ENCODE data around the gene PITX2. TPM values are rescaled to one million over a fixed set of nuclear protein-coding genes. Genes with fewer than 3 reads are reported as not detected.

The PITX2 gene
- total RNA-seq, 1 experiment from 2014 or later: 13.5 TPM

DNA sequence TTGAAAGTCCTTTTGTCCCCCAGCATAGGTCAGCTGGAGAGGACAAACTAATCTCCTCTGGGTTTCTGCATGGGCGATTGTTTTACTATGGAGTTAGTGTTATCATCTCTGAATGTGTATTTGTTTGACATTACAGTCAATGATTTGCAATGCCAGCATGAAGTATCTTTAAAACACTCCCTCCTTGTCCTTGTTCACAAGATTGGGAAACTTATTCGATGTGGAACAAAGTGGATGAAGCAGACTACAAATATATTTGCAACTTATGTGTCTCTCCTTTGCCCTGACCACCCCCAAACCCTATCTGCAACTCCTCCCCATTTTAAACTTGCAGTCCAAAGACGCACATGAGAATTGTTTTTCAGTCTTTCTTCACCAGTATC is 1.5 kb upstream of the PITX2 start:
- DNase-seq (ENCODE audit: low spot score): no peak

DNA sequence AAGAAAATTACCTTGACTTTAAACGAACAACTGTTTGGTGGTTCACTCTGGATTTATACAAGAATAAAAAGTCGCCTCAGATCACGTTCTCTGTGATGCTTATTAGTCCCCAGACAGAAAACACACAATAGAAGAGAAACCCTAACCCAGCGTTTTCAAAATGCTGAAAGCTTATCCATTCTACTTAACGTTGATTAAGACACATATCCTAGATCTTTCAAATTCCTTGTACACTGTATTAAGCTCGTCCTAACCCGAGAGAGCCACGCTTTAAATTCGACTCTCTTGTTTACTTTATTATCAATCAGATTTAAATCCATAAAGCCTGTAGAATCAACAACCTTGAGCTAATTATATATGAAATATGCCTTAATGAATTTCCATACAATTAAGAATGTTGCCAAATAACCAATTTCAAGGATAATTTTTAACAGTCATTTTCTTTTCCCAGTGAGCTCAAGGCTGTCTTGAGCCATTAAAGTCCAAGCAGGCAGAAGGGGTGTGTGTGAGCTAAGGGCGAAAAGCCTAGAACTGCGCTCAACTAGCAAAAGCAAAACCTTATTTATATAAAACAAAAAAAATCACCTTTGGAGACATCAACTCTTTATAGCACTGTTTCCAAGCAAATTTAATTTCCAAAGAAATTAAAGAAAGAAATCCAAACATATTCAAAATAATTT is 981 bp upstream of the PITX2 start:
- no peak for DNase-seq (ENCODE audit: low spot score)

DNA sequence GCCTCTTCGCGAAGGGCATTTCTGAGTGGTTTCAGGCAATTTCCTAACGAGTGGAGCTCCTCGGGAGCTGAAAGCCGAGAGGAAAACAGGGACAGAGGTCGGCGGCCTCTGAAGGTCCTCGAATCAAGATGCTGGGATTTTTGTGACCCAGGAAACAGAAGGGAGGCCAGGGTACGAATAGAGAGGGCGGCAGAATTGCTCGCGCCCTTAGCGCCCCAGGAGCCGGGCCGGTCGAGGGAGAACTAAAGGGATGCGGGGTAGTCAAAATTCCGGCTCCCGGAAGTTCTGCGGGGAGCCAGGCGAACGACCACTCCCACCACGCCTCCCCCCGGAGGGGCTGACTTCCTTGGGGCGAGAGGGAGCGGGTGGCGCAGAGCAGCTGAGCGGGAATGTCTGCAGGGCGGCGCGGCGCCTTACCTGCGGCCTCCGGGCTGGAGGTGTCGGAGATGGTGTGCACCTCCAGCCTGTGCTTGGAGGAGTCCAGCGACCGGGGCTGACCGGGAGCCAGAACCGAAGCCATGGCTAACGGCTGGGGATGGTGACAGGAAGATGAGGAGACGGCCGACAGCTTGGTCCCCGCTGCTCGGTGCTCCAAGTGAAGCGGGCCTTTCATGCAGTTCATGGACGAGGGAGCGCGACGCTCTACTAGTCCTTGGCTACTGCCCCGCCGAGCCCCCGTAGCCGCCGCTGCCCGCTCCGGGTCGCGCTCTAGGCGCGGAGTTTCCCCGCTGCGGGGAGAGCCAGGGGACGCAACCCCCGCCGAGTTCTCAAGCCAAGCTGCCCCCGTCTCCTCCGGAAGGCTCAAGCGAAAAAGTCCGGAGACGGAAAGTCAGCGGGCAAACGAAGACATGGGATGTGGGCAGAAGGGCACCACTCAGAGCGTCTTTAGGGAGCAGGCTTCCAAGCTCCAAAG is 782 bp downstream of the PITX2 start:
- DNase-seq (ENCODE audit: low spot score): no peak

DNA sequence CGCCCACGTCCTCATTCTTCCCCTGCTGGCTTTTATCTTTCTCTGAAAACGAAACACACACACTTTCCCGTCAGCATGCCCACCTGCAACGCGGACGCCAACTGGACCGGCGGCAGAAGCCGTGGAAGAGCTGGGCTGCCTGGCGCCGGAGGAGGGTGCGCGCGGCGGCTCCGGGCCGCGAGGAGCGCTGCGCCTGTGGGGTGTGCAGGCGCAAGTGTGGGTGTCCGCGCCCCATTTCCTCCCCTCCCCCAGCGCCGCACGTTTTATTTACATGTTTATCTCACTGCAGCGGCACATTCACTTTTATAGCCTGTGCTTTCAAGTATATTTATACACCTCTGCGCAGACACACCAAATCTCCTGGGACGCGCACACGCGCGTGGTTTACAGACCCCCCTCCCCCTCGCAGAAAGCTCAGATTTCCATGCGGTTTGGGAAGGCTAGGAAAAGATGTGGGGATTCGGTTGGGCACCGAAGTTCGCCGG is 1.5 kb downstream of the PITX2 start:
- no peak for DNase-seq (ENCODE audit: low spot score)

DNA sequence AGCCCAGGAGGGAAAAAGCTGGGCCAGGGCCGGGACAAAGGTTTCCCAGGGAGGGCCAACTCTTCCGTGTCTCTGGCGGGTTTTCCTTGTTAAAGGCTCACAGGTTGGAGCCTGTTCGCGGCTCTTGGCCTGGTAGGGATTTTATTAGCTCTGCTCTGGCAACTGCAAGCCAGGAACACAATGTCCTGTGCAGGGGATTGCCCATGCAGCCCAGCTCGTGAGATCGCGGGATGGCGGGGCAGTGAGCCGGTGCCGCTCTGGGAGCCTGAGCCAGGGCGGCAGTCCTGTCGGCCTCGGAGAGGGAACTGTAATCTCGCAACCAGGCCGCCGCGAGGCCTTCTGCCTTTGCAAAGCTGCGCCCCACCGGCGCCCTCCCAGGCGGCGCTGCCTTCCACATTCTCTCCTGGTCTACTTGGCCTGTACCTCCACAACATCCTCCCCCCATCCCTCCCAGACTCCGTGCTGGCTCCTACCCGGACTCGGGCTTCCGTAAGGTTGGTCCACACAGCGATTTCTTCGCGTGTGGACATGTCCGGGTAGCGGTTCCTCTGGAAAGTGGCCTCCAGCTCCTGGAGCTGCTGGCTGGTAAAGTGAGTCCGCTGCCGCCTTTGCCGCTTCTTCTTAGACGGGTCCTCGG is 2.1 kb downstream of the PITX2 start:
- DNase-seq (ENCODE audit: low spot score): no peak

DNA sequence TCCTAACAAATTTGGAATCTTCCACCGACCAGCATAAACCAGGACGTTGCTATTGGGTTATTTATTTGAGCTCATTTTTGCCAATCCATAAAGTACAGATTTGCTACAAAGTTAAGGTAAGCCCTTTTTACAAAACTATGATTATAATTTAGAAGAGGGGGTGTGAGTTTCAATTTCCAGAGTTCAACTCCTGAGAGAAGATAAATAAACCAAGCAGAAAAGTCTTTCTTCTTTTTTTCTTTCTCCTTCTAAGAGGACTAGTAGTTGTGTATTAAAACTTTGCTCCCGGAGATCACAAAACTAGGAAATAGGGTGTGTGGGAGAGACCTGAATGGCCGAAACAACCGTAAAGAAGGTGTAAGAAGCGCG is 2.6 kb downstream of the PITX2 start:
- DNase-seq (ENCODE audit: low spot score): no peak

DNA sequence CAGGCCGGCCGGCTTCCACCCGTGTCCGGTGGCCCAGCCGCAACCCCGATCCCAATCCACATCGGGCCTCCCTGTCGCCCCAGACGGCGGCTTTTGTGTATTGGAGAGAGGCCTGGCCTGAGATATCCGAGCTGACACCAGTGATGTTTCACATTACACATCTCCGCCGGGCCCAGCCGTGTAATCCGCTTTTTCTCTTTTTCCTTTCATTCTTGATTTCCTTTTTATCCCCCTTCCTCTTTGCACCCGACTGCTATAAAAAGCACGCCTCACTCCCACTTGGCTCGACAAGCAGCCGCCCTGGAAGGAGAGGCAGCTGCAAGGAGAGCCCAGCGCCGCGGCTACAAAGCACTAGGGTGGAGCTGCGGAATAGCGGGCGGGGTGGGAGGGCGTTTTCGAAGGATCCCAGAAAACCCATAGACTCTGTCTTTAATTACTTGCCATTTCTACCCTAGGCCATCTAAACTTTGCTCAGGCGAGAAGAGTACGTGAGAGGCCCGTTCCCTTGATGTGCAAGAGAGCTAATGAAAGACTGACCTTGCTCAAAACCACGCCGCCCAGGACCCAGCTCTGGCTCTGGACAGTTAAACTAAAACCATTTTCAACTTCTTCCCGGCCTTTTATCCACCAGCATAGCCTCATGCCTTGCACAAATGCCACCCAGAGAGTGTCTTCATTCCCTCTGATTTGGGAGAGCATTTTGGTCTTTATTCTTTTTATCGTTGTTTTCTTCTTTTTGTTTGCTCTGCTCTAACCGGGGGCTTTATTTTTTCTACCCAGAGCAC is 3.2 kb downstream of the PITX2 start:
- DNase-seq (ENCODE audit: low spot score): no peak

DNA sequence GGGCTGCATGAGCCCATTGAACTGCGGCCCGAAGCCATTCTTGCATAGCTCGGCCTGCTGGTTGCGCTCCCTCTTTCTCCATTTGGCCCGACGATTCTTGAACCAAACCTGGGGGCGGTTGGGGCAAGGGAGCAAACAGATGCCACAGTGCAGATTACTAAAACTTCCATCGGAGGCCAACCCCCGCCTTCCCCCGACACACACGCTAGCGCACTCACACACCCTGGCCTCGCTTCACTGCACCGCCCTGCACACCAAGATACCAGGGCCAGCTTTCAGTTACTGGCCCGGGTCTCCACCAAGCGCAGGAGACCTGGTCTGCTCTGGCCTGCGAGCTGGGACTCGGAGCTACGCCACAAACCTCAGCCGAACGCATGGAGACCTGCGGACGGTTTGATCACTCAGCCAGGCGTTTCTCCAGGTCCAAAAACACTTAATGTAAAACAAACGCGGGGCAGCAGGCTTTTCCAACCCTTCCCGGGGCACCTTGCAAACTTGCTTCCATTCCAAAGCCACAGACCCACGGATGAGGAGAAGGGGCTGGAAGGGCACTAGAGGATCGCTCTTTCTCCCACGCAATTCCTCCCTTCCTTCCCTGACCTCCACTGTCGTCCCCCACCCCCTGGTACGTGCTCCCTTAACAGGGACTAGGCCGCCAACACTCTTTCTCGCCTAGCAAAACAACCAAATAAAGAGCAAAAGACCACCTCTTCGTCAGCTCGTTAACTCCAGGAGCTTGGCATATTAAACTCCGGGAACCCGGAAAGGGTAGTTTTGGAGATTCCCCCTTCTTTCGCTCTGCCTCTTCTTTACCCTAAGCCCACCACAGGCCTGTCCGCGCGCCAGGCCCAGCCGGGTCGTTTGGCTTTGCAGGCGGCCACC is 4.1 kb downstream of the PITX2 start:
- no peak for DNase-seq (ENCODE audit: low spot score)

DNA sequence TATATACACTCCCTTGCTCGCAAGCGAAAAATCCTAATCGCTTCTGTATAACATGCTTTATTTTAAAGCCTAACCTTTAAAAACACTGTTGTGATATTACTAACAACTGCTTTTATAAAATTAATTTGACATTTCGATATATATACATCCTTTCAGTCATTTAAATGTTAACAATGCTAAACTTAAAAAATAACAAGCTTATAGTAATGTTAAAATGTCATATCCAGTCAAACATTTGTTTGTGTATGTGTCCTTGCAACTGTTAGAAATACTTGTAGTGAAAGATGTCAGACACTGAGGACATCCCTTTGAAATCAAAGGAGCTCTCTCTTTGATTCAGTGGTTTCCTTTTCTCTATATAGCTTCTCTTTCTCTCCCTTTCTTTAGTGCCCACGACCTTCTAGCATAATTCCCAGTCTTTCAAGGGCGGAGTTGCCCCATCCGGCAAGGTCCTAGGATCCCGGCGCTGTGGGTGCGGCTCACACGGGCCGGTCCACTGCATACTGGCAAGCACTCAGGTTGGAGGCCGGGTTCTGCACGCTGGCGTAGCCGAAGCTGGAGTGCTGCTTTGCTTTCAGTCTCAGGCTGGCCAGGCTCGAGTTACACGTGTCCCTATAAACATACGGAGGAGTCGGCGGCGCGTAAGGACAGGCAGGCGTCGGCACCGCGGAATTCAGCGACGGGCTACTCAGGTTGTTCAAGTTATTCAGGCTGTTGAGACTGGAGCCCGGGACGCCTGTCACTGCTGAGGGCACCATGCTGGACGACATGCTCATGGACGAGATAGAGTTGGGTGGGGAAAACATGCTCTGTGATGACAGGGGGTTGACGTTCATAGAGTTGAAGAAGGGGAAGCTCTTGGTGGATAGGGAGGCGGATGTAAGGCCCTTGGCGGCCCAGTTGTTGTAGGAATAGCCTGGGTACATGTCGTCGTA is 5.0 kb downstream of the PITX2 start:
- DNase-seq (ENCODE audit: low spot score): no peak

DNA sequence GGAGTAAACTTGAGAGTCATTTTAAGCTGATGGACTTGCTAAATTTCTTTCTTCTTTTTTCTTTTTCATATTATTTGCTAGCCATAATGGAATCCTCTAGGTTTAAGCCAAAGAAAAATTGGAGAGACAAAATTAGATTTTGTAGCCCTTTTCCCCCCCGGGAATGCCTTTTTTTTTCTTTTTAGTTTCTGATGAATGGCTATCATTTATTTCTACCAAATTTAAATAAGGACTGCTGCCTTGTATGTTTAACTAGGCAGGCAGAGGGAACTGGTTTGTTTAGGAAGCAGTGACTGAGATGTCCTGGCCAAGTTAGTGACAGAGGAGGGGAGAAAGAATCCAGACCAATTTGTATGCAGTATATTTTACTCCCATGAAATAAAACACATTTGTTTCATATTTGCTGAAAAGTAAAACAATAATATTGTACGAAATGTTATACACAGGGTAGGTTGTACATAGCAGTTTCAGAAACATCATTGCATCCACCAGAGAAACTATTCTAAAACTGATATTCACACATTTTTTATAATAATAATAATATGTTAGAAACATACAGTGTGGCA is 5.7 kb downstream of the PITX2 start:
- no peak for DNase-seq (ENCODE audit: low spot score)

DNA sequence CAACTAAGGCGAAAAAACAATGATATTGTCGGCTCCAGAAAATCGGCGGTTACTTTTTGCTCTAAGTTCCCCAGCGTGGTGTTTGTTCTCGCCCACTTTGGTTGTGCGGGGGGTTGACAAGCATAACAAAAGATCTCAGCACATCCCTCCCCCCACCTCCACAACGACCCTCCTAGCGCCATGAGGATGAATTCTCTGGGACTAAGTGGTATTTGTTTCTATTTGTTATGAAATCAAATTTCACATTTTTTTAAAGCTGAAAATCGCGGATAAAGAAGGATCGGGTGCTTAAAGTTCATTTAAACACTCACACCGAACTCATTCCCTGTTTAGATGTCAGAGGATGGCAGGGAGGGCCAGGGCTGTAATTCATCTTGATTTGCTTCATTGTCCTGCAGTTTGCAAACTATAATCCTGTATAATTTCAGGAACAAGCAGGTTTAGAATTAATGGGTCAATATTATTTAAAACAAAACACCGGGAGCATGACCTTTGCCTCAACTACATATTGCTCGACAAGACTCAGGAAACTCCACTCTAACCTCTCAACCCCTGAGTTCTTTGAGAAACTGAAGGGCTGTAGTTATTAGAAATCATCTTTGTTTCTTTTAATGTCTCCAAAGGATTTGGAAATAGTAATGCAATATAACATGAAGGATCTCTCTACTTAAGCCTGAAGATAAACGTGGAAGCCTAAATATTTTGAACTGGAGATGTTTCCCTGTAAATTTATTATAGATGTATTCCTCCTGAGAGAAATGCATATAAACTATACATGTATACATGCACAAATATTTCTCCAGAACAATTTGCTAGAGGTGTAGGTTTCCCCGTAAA is 6.4 kb downstream of the PITX2 start:
- DNase-seq (ENCODE audit: low spot score): no peak

DNA sequence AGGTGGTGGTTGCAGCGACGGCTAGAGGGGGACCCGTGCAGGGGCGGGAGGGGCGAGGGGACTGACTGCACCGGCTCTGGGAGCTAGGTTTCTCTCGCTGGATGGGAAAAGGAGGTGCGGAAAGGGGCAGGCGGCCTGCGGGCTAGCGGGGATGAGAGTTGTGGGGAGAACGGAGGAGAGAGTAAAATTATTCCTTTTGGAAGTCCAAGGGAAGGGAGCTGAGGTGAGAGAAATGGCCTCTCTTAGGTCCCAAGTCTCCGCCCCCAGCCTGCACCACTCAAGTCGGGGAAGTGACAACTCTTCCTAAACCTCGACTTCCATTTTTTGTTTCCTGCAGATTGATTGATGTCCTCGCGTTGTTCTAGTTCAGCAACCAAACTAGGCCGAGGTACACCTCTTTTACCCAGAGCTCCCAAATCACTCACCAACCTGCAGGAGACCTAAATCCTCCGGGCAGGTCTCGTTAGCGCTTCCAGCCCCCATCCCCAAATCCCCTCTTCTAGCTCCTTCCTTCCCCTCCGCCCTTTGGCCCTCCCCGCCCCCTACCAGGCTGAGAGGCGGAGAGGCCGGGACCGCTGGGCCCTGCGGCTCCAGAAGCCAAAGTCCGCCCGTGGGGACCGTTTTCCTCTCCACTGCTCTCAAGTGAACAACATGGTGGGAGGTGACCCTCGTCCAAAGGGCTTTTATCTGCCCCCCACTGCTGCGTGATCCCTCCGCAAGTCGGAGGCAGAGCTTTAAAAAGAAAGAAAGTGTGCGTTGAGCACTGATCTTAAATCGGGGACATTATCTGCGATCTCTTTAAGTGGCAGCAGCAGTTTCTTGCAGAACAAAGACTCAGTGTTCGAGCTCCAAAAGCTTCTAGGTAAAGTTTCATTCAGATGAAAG is 7.3 kb downstream of the PITX2 start:
- DNase-seq (ENCODE audit: low spot score): no peak

DNA sequence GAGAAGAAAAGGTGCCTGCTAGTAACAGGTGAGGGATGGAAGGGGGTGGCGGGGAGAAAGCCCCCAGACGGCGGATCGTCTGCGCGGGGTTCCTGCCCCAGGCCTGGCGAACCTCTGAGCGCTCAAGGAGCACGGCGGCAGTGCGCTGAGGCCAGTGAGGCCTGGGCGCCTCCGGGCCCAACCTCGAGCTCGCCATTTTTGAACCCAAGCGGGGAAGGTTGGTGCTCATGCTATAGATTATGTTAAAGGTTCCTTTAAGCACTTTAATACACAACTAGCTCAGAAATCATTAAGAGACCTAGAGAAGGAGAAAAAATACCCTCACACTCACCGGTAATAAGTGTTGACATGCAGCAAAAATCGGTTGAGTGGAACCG is 7.9 kb downstream of the PITX2 start:
- no peak for DNase-seq (ENCODE audit: low spot score)

DNA sequence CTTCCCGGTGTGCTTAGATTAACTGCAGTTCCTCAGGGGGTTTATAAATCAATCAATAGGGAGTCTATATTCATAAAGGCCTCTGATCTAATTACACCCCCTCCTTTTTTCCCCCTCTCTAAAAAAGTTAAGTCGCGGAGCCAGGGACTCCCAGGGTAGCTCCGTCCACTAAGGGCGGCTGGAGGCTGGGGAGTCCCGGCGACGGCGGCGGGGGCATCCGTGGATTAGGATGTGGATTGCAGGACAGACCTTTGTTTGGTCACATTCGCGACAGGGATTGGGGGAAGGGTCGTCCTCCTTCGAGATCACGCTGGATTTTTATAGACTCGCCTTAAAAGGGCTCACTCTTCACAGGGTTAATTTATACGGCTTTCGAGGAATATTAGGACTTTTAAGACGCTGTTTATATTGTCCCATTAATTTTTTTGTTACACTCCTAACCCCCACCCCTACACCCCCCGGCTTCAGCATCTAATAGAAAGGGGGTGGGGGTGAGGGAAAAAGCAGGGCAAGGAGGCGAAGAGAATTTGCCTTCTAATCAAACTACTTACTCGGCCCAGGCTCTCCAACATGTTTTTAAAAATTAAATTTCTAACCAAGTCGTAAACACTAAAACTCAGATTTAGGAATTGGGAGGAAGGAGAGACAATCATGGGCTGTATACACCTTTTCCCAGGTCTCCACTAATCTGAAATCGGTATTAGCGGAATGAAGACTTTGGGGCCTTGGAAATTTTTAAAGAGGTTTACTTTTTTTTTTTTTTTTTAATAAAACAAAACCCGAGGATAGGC is 8.5 kb downstream of the PITX2 start:
- no peak for DNase-seq (ENCODE audit: low spot score)

DNA sequence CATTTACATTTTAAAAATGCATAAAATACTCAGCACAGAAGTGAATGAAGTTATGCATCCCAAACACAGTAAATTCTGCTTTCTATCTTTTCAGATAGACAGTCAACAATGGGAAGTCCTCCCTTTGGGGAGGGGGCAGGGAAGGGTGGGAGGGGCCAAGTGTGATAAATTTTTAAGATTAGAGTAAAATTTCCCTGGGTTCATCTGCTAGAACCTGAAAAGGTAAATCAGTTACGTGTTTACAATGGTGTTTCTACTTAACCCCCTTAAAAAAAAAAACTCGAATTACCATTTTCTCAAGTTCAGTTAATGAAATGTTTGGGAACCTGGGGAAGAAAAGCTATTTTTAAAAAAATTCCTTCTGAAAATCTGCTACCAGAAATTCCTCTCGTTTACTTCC is 9.1 kb downstream of the PITX2 start:
- no peak for DNase-seq (ENCODE audit: low spot score)

DNA sequence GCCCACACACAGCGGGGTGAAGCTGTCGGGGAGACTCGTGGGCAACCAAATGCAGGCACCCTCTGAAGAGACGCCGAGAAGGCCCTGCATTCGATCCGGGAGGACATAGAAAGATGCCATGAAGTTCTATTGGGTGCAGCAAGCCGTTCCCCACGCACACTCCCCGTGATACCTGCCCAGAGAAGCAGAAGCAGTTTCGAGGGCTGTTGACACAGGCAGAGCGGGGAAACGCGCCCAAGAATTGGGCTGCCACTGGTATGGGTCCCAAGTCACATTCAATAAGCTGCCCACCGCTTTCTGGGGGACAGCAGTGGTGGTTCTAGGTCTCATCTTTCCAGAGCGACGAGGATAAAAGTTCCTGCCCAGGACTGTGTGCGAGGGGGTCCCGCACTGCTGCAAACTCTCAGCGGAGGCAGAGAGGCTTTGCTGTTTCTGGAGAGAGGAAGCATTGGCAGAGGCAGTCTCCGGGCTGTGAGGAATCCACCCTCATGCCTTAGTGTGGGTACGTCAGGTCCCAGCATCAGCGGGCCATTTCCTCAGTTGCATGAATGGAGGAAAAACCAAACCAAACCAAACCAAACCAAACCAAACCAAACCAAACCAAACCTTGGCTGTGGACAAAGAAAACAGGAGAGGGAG is 10.1 kb downstream of the PITX2 start:
- no peak for DNase-seq (ENCODE audit: low spot score)
